K562 (cell line): ENCODE measurements around the gene SPAG7. TPM values are rescaled to one million over a fixed set of nuclear protein-coding genes. Genes with fewer than 3 reads are reported as not detected.
A peak's percentile ranks its signal among the peaks of the same experiment; 100 is the strongest.

ENCODE experiments used
- AFF4 ChIP-seq: sonication (generic); formaldehyde crosslinking; IDR thresholded peaks from 2 replicates; pipeline ENCODE4 v1.8.0; 2023; ENCODE audit warnings: mild to moderate bottlenecking, missing genetic modification reagents
- ATF3 ChIP-seq, 2 experiments: fragments of 450-650 bp in 1 of 2; sonication (generic) in 1 of 2; formaldehyde crosslinking in 1 of 2; IDR thresholded peaks in 1 of 2; conservative IDR thresholded peaks in 1 of 2; 2 replicates each; pipeline versions ENCODE4 v1.6.1 to v1.8.1; 2016 to 2023; ENCODE audit warnings: mild to moderate bottlenecking in 2 of 2, moderate library complexity in 2 of 2, inconsistent platforms in 1 of 2, missing genetic modification reagents in 1 of 2
- BCL6 ChIP-seq: fragments of 250-450 bp; sonication (Bioruptor Pico); IDR thresholded peaks from 2 replicates; pipeline ENCODE4 v1.4.0; 2020
- CBFA2T2 ChIP-seq: fragments of 450-650 bp; conservative IDR thresholded peaks from 2 replicates; pipeline ENCODE4 v1.6.1; 2017; ENCODE audit warnings: mild to moderate bottlenecking
- CREB3 ChIP-seq: fragments of 450-650 bp; conservative IDR thresholded peaks from 2 replicates; pipeline ENCODE4 v1.6.1; 2016; ENCODE audit warnings: missing genetic modification characterization, low read depth, mild to moderate bottlenecking, missing compliant biosample characterization, moderate library complexity
- HES1 ChIP-seq: fragments of 450-650 bp; IDR thresholded peaks from 2 replicates; pipeline ENCODE4 v1.6.1; 2016; ENCODE audit warnings: low read depth, mild to moderate bottlenecking, moderate library complexity
- KDM5B ChIP-seq: fragments of 200-600 bp; sonication (generic); IDR thresholded peaks from 2 replicates; pipeline ENCODE4 v1.6.1; 2012; ENCODE audit warnings: low read depth, mild to moderate bottlenecking, moderate library complexity, low read length, control low read depth, inconsistent platforms; ENCODE audit not compliant: insufficient replicate concordance
- KLF13 ChIP-seq: fragments of 450-650 bp; IDR thresholded peaks from 2 replicates; pipeline ENCODE4 v1.6.1; 2016; ENCODE audit warnings: missing genetic modification characterization, low read depth, mild to moderate bottlenecking, missing compliant biosample characterization, moderate library complexity, borderline replicate concordance
- LEF1 ChIP-seq: fragments of 450-650 bp; IDR thresholded peaks from 2 replicates; pipeline ENCODE4 v1.6.1; 2016; ENCODE audit warnings: mild to moderate bottlenecking
- SAFB2 ChIP-seq: fragments of 200-400 bp; formaldehyde crosslinking; IDR thresholded peaks from 2 replicates; pipeline ENCODE4 v1.6.1; 2018; ENCODE audit warnings: borderline replicate concordance, low read length, low read depth, moderate library complexity; ENCODE audit not compliant: severe bottlenecking
- TEAD1 ChIP-seq, 2 experiments: fragments of 450-650 bp in 1 of 2; sonication (generic) in 1 of 2; formaldehyde crosslinking; IDR thresholded peaks; 2 replicates each; pipeline versions ENCODE4 v1.4.0 to v1.8.0; 2020 to 2022; ENCODE audit warnings: mild to moderate bottlenecking in 2 of 2, missing genetic modification reagents in 1 of 2
- ZBTB1 ChIP-seq: sonication (generic); formaldehyde crosslinking; IDR thresholded peaks from 2 replicates; pipeline ENCODE4 v1.8.1; 2023; ENCODE audit warnings: missing genetic modification reagents, low read depth, mild to moderate bottlenecking, borderline replicate concordance
- ZFP91 ChIP-seq: sonication (generic); formaldehyde crosslinking; IDR thresholded peaks from 2 replicates; pipeline ENCODE4 v1.8.0; 2022; ENCODE audit warnings: mild to moderate bottlenecking, missing genetic modification reagents
- ZNF766 ChIP-seq: fragments of 200-800 bp; sonication (Bioruptor generic); conservative IDR thresholded peaks from 2 replicates; pipeline ENCODE4 v1.6.1; 2016; ENCODE audit warnings: missing genetic modification characterization, missing compliant biosample characterization
- polyA plus RNA-seq, 8 experiments: library from polyadenylated mRNA; depleted of rRNA in 4 of 8; stranded (reverse) in 5 of 8; unstranded in 3 of 8; fragments of >200 nt; fragmentation: Nextera tagmentation in 2 of 8; fragmentation: Illumina TruSeq in 1 of 8; extraction: Ambion mirVana in 2 of 8; extraction: Trizol in 1 of 8; gene quantifications; 2 replicates each; pipeline versions ENCODE4 v1.2.1 to v1.2.3, GENCODE V29; 2011 to 2014; ENCODE audit warnings: inconsistent platforms in 1 of 8, missing spikeins in 1 of 8
- total RNA-seq, 7 experiments: library from RNA; depleted of rRNA in 6 of 7; stranded (reverse); fragments of >200 nt in 6 of 7; fragmentation: Illumina TruSeq in 2 of 7; extraction: Trizol in 2 of 7; gene quantifications; 2 replicates each; pipeline versions ENCODE4 v1.2.1 to v1.2.3, GENCODE V29; 2011 to 2021; ENCODE audit warnings: low replicate concordance in 1 of 7
- TF ChIP-seq, protein P1 (sequence below): sonication (generic); formaldehyde crosslinking; IDR thresholded peaks from 2 replicates; pipeline ENCODE4 v1.9.0; 2022; ENCODE audit warnings: mild to moderate bottlenecking, missing genetic modification reagents

Gene SPAG7
- total and polyA plus RNA-seq, 9 of the 15 experiments (the other 6 are each of a cell fraction or from before 2014, with no cell fraction given): 5.6 to 53.5 (median 36.3) TPM

GRCh38 chr17:4939796-4940554, 27.6 kb downstream of the SPAG7 start, which contains the start of the genes RNF167 and SLC25A11 (continued):
- TF ChIP-seq, protein P1, sequence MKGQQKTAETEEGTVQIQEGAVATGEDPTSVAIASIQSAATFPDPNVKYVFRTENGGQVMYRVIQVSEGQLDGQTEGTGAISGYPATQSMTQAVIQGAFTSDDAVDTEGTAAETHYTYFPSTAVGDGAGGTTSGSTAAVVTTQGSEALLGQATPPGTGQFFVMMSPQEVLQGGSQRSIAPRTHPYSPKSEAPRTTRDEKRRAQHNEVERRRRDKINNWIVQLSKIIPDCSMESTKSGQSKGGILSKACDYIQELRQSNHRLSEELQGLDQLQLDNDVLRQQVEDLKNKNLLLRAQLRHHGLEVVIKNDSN (CRISPR knock-in tag): no peak
- peak; percentile 93 for TF ChIP-seq ZNF766
- TF ChIP-seq AFF4 (CRISPR knock-in tag): no peak
- no peak for TF ChIP-seq SAFB2
- no peak for TF ChIP-seq CREB3 (tag)
- no peak for TF ChIP-seq ATF3 (IDR thresholded peaks at IDR 0.05)
- TF ChIP-seq ATF3 (CRISPR knock-in tag; conservative IDR thresholded peaks at IDR 0.05): no peak
- no peak for TF ChIP-seq ZBTB1 (CRISPR knock-in tag)
- peak; percentile 78 for TF ChIP-seq KDM5B
- peak in 1 of 2 experiments; percentile 51; a peak in 1 of 4 replicates for TF ChIP-seq TEAD1 (CRISPR knock-in tag; IDR thresholded peaks at IDR 0.05)
- no peak for TF ChIP-seq HES1
- no peak for TF ChIP-seq BCL6
- TF ChIP-seq ZFP91: no peak
- TF ChIP-seq LEF1: no peak
- TF ChIP-seq CBFA2T2: no peak
- peak; percentile 59; the same call in 1 of the 2 replicates for TF ChIP-seq KLF13 (tag)
